ENCODE results near the gene STN1.

Gene STN1

GRCh38 chr10:103888113-103888841, 29.7 kb downstream of the STN1 start:
- Histone ChIP-seq H3K27ac (ENCODE audit: low read depth, low read length) (peak overlapping the region; percentile 23), H3K4me3 (ENCODE audit: low read depth in 1 of 2, low read length in 2 of 2) (no peak overlapping the region), H3K9me3 (ENCODE audit: control insufficient read depth in 1 of 2, low read length in 2 of 2) (no peaks in the 10 kb centered on the region), H3K4me1 (ENCODE audit: control insufficient read depth in 1 of 2, insufficient read depth in 2 of 2, low read length in 2 of 2) (peaks cover 21 to 34% of the 10 kb centered on the region in 2 donors), H3K36me3 (ENCODE audit: control insufficient read depth in 1 of 2, insufficient read depth in 2 of 2, low read length in 2 of 2) (peaks cover 0 to 29% of the 10 kb centered on the region in 2 donors), H3K9ac (ENCODE audit: low read depth in 1 of 2, low read length in 2 of 2) (peak overlapping the region in 1 of 2 donors; percentile 22), H3K27me3 (ENCODE audit: control insufficient read depth in 1 of 2, insufficient read depth in 2 of 2, low read length in 2 of 2) (no peaks in the 10 kb centered on the region)

- no peak overlapping the region for H3K27ac ChIP-seq (ENCODE audit: low read depth, low read length)
- no peaks in the 10 kb centered on the region for H3K27me3 ChIP-seq (ENCODE audit: control insufficient read depth in 1 of 2, insufficient read depth in 2 of 2, low read length in 2 of 2)
- no peak overlapping the region for H3K9ac ChIP-seq (ENCODE audit: low read depth in 1 of 2, low read length in 2 of 2)
- H3K36me3 ChIP-seq (ENCODE audit: control insufficient read depth in 1 of 2, insufficient read depth in 2 of 2, low read length in 2 of 2) = peaks cover 17 to 36% of the 10 kb centered on the region in 2 donors
- H3K4me3 ChIP-seq (ENCODE audit: low read depth in 1 of 2, low read length in 2 of 2) = no peak overlapping the region
- H3K4me1 ChIP-seq (ENCODE audit: control insufficient read depth in 1 of 2, insufficient read depth in 2 of 2, low read length in 2 of 2) = peaks cover 21 to 39% of the 10 kb centered on the region in 2 donors
- H3K9me3 ChIP-seq (ENCODE audit: control insufficient read depth in 1 of 2, low read length in 2 of 2) = no peaks in the 10 kb centered on the region
Observed at GRCh38 chr10:103885617-103886016, 32.4 kb downstream of the STN1 start.

GRCh38 chr10:103884681-103885139, 33.3 kb downstream of the STN1 start:
- Histone ChIP-seq H3K4me1 (ENCODE audit: control insufficient read depth in 1 of 2, insufficient read depth in 2 of 2, low read length in 2 of 2) (peaks cover 12 to 30% of the 10 kb centered on the region in 2 donors), H3K27ac (ENCODE audit: low read depth, low read length) (no peak overlapping the region), H3K9ac (ENCODE audit: low read depth in 1 of 2, low read length in 2 of 2) (no peak overlapping the region), H3K4me3 (ENCODE audit: low read depth in 1 of 2, low read length in 2 of 2) (no peak overlapping the region), H3K36me3 (ENCODE audit: control insufficient read depth in 1 of 2, insufficient read depth in 2 of 2, low read length in 2 of 2) (peaks cover 17 to 44% of the 10 kb centered on the region in 2 donors), H3K9me3 (ENCODE audit: control insufficient read depth in 1 of 2, low read length in 2 of 2) (no peaks in the 10 kb centered on the region), H3K27me3 (ENCODE audit: control insufficient read depth in 1 of 2, insufficient read depth in 2 of 2, low read length in 2 of 2) (no peaks in the 10 kb centered on the region)

GRCh38 chr10:103882285-103883007, 35.5 kb downstream of the STN1 start:
- Histone ChIP-seq H3K4me3 (ENCODE audit: low read depth in 1 of 2, low read length in 2 of 2) (no peak overlapping the region), H3K9ac (ENCODE audit: low read depth in 1 of 2, low read length in 2 of 2) (no peak overlapping the region), H3K36me3 (ENCODE audit: control insufficient read depth in 1 of 2, insufficient read depth in 2 of 2, low read length in 2 of 2) (peaks cover 26 to 57% of the 10 kb centered on the region in 2 donors), H3K27ac (ENCODE audit: low read depth, low read length) (no peak overlapping the region), H3K27me3 (ENCODE audit: control insufficient read depth in 1 of 2, insufficient read depth in 2 of 2, low read length in 2 of 2) (no peaks in the 10 kb centered on the region), H3K4me1 (ENCODE audit: control insufficient read depth in 1 of 2, insufficient read depth in 2 of 2, low read length in 2 of 2) (peaks cover 0 to 11% of the 10 kb centered on the region in 2 donors), H3K9me3 (ENCODE audit: control insufficient read depth in 1 of 2, low read length in 2 of 2) (no peaks in the 10 kb centered on the region)

GRCh38 chr10:103881416-103882284, 36.3 kb downstream of the STN1 start:
- Histone ChIP-seq H3K4me1 (ENCODE audit: control insufficient read depth in 1 of 2, insufficient read depth in 2 of 2, low read length in 2 of 2) (peaks cover 0 to 8% of the 10 kb centered on the region in 2 donors), H3K9ac (ENCODE audit: low read depth in 1 of 2, low read length in 2 of 2) (no peak overlapping the region), H3K36me3 (ENCODE audit: control insufficient read depth in 1 of 2, insufficient read depth in 2 of 2, low read length in 2 of 2) (peaks cover 26 to 54% of the 10 kb centered on the region in 2 donors), H3K4me3 (ENCODE audit: low read depth in 1 of 2, low read length in 2 of 2) (no peak overlapping the region), H3K9me3 (ENCODE audit: control insufficient read depth in 1 of 2, low read length in 2 of 2) (no peaks in the 10 kb centered on the region), H3K27me3 (ENCODE audit: control insufficient read depth in 1 of 2, insufficient read depth in 2 of 2, low read length in 2 of 2) (no peaks in the 10 kb centered on the region), H3K27ac (ENCODE audit: low read depth, low read length) (no peak overlapping the region)

GRCh38 chr10:103879831-103880230, 38.2 kb downstream of the STN1 start:
- Histone ChIP-seq H3K9ac (ENCODE audit: low read depth in 1 of 2, low read length in 2 of 2) (no peak overlapping the region), H3K9me3 (ENCODE audit: control insufficient read depth in 1 of 2, low read length in 2 of 2) (no peaks in the 10 kb centered on the region), H3K27me3 (ENCODE audit: control insufficient read depth in 1 of 2, insufficient read depth in 2 of 2, low read length in 2 of 2) (no peaks in the 10 kb centered on the region), H3K36me3 (ENCODE audit: control insufficient read depth in 1 of 2, insufficient read depth in 2 of 2, low read length in 2 of 2) (peaks cover 26 to 53% of the 10 kb centered on the region in 2 donors), H3K4me3 (ENCODE audit: low read depth in 1 of 2, low read length in 2 of 2) (no peak overlapping the region), H3K27ac (ENCODE audit: low read depth, low read length) (no peak overlapping the region), H3K4me1 (ENCODE audit: control insufficient read depth in 1 of 2, insufficient read depth in 2 of 2, low read length in 2 of 2) (peaks cover 0 to 8% of the 10 kb centered on the region in 2 donors)

- H3K4me3 ChIP-seq (ENCODE audit: low read depth in 1 of 2, low read length in 2 of 2) = no peak overlapping the region
Observed at GRCh38 chr10:103879409-103879808, 38.6 kb downstream of the STN1 start.

GRCh38 chr10:103877861-103878260, 40.1 kb downstream of the STN1 start:
- H3K36me3 ChIP-seq (ENCODE audit: control insufficient read depth in 1 of 2, insufficient read depth in 2 of 2, low read length in 2 of 2) = peaks cover 26 to 50% of the 10 kb centered on the region in 2 donors
- no peak overlapping the region for H3K27ac ChIP-seq (ENCODE audit: low read depth, low read length)
- H3K9ac ChIP-seq (ENCODE audit: low read depth in 1 of 2, low read length in 2 of 2) = no peak overlapping the region
- H3K4me1 ChIP-seq (ENCODE audit: control insufficient read depth in 1 of 2, insufficient read depth in 2 of 2, low read length in 2 of 2) = peaks cover 0 to 2% of the 10 kb centered on the region in 2 donors
- no peak overlapping the region for H3K4me3 ChIP-seq (ENCODE audit: low read depth in 1 of 2, low read length in 2 of 2)
- no peaks in the 10 kb centered on the region for H3K9me3 ChIP-seq (ENCODE audit: control insufficient read depth in 1 of 2, low read length in 2 of 2)
- H3K27me3 ChIP-seq (ENCODE audit: control insufficient read depth in 1 of 2, insufficient read depth in 2 of 2, low read length in 2 of 2) = no peaks in the 10 kb centered on the region

More at GRCh38 chr10:103879409-103879808, 38.6 kb downstream of the STN1 start:
- H3K36me3 ChIP-seq (ENCODE audit: control insufficient read depth in 1 of 2, insufficient read depth in 2 of 2, low read length in 2 of 2) = peaks cover 26 to 53% of the 10 kb centered on the region in 2 donors
- H3K4me1 ChIP-seq (ENCODE audit: control insufficient read depth in 1 of 2, insufficient read depth in 2 of 2, low read length in 2 of 2) = peaks cover 0 to 8% of the 10 kb centered on the region in 2 donors
- no peaks in the 10 kb centered on the region for H3K9me3 ChIP-seq (ENCODE audit: control insufficient read depth in 1 of 2, low read length in 2 of 2)
- no peaks in the 10 kb centered on the region for H3K27me3 ChIP-seq (ENCODE audit: control insufficient read depth in 1 of 2, insufficient read depth in 2 of 2, low read length in 2 of 2)
- H3K27ac ChIP-seq (ENCODE audit: low read depth, low read length) = no peak overlapping the region
- no peak overlapping the region for H3K9ac ChIP-seq (ENCODE audit: low read depth in 1 of 2, low read length in 2 of 2)

GRCh38 chr10:103876155-103876554, 41.8 kb downstream of the STN1 start:
- Histone ChIP-seq H3K9ac (ENCODE audit: low read depth in 1 of 2, low read length in 2 of 2) (no peak overlapping the region), H3K27me3 (ENCODE audit: control insufficient read depth in 1 of 2, insufficient read depth in 2 of 2, low read length in 2 of 2) (no peaks in the 10 kb centered on the region), H3K4me1 (ENCODE audit: control insufficient read depth in 1 of 2, insufficient read depth in 2 of 2, low read length in 2 of 2) (no peaks in the 10 kb centered on the region), H3K4me3 (ENCODE audit: low read depth in 1 of 2, low read length in 2 of 2) (no peak overlapping the region), H3K9me3 (ENCODE audit: control insufficient read depth in 1 of 2, low read length in 2 of 2) (no peaks in the 10 kb centered on the region), H3K27ac (ENCODE audit: low read depth, low read length) (no peak overlapping the region), H3K36me3 (ENCODE audit: control insufficient read depth in 1 of 2, insufficient read depth in 2 of 2, low read length in 2 of 2) (peaks cover 13 to 35% of the 10 kb centered on the region in 2 donors)
